ENCODE results near the gene MAMDC4. TPM values are rescaled to one million over a fixed set of nuclear protein-coding genes. Genes with fewer than 3 reads are reported as not detected.

MAMDC4 gene
- total and polyA plus RNA-seq, 2 experiments from 2014 or later: 1.7 to 6.8 TPM

- DNase-seq (ENCODE audit: low spot score) (no peak), ATAC-seq (no peak)
- Histone ChIP-seq H4K20me1 (replicated peaks; ENCODE audit: insufficient read depth) (peaks cover 11% of the 10 kb centered on the region), H3K4me1 (ENCODE audit: insufficient read depth) (no peaks in the 10 kb centered on the region), H3F3A (replicated peaks; ENCODE audit: low read depth) (0 out of 2 replicates have a peak, but pooled peaks cover 2% of the 10 kb centered on the region), H3K4me3 (no peak overlapping the region), H3K9me2 (ENCODE audit: insufficient read depth) (no peaks in the 10 kb centered on the region), H3K4me2 (no peak overlapping the region), H3K27ac (ENCODE audit: low read depth) (no peak overlapping the region), H3K79me2 (replicated peaks; ENCODE audit: insufficient read depth) (peaks cover 5% of the 10 kb centered on the region), H2AFZ (no peak overlapping the region), H3K36me3 (ENCODE audit: insufficient read depth) (peaks cover 13% of the 10 kb centered on the region), H3K27me3 (ENCODE audit: insufficient read depth) (no peaks in the 10 kb centered on the region)
- Mint-ChIP-seq H3K27me3 (ENCODE audit: insufficient read depth, low read depth, poor library complexity) (no peaks in the 10 kb centered on the region), H3K36me3 (ENCODE audit: low read depth) (peaks cover 30% of the 10 kb centered on the region), H3K4me3 (no peak overlapping the region), H3K9me3 (no peaks in the 10 kb centered on the region), H3K27ac (no peak overlapping the region), H3K4me1 (no peaks in the 10 kb centered on the region)
- peak; percentile 17; the same call in 1 of the 2 replicates for TF ChIP-seq POLR2AphosphoS5 (IDR thresholded peaks at IDR 0.05; ENCODE audit: low read depth)
- no peak for TF ChIP-seq CTCF (conservative IDR thresholded peaks at IDR 0.05; ENCODE audit: low read depth in 2 of 2)
- no peak for TF ChIP-seq ZNF331 (CRISPR knock-in tag; IDR thresholded peaks at IDR 0.05; ENCODE audit: low read depth)
- TF ChIP-seq NANOG (IDR thresholded peaks at IDR 0.05; ENCODE audit: borderline replicate concordance): no peak
Observed at GRCh38 chr9:136858844-136859757, 7.0 kb downstream of the MAMDC4 start.

- DNase-seq (ENCODE audit: low spot score): no peak
- Histone ChIP-seq H3K79me2 (replicated peaks; ENCODE audit: insufficient read depth) (peaks cover 20% of the 10 kb centered on the region), H2AFZ (no peak overlapping the region), H3K27ac (ENCODE audit: low read depth) (no peak overlapping the region), H4K20me1 (replicated peaks; ENCODE audit: insufficient read depth) (peaks cover 20% of the 10 kb centered on the region), H3K4me1 (ENCODE audit: insufficient read depth) (peaks cover 3% of the 10 kb centered on the region; the same call in 1 of the 2 replicates), H3F3A (replicated peaks; ENCODE audit: low read depth) (0 out of 2 replicates have a peak, but pooled peaks cover 2% of the 10 kb centered on the region), H3K9me2 (ENCODE audit: insufficient read depth) (no peaks in the 10 kb centered on the region), H3K27me3 (ENCODE audit: insufficient read depth) (no peaks in the 10 kb centered on the region), H3K4me3 (no peak overlapping the region), H3K36me3 (ENCODE audit: insufficient read depth) (peaks cover 13% of the 10 kb centered on the region), H3K4me2 (no peak overlapping the region)
- H3K9me3 Mint-ChIP-seq: no peaks in the 10 kb centered on the region
- peaks cover 41% of the 10 kb centered on the region for H3K36me3 Mint-ChIP-seq (ENCODE audit: low read depth)
- peaks cover 5% of the 10 kb centered on the region for H3K4me1 Mint-ChIP-seq
- peaks cover 3% of the 10 kb centered on the region for H3K27me3 Mint-ChIP-seq (ENCODE audit: insufficient read depth, low read depth, poor library complexity)
- no peak overlapping the region for H3K27ac Mint-ChIP-seq
- H3K4me3 Mint-ChIP-seq: no peak overlapping the region
- no peak for TF ChIP-seq ZNF331 (CRISPR knock-in tag; IDR thresholded peaks at IDR 0.05; ENCODE audit: low read depth)
- peak; percentile 22; the same call in 1 of the 2 replicates for TF ChIP-seq POLR2AphosphoS5 (IDR thresholded peaks at IDR 0.05; ENCODE audit: low read depth)
- no peak for ATAC-seq
Observed at GRCh38 chr9:136860529-136860928, 8.4 kb downstream of the MAMDC4 start.

Data from GM23338 (cell line).